ENCODE measurements around the gene EN1. TPM values are rescaled to one million over a fixed set of nuclear protein-coding genes. Genes with fewer than 3 reads are reported as not detected.

The EN1 gene
- total RNA-seq, 4 donors from 2014 or later, result 0.88 to 2.4 (median 1.2) TPM

GRCh38 chr2:118860506-118860905 lies 13.1 kb upstream of the EN1 start:
- TF ChIP-seq, protein P1, sequence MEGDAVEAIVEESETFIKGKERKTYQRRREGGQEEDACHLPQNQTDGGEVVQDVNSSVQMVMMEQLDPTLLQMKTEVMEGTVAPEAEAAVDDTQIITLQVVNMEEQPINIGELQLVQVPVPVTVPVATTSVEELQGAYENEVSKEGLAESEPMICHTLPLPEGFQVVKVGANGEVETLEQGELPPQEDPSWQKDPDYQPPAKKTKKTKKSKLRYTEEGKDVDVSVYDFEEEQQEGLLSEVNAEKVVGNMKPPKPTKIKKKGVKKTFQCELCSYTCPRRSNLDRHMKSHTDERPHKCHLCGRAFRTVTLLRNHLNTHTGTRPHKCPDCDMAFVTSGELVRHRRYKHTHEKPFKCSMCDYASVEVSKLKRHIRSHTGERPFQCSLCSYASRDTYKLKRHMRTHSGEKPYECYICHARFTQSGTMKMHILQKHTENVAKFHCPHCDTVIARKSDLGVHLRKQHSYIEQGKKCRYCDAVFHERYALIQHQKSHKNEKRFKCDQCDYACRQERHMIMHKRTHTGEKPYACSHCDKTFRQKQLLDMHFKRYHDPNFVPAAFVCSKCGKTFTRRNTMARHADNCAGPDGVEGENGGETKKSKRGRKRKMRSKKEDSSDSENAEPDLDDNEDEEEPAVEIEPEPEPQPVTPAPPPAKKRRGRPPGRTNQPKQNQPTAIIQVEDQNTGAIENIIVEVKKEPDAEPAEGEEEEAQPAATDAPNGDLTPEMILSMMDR (IDR thresholded peaks at IDR 0.05; ENCODE audit: low read depth), result no peak

- TF ChIP-seq, protein P1 (IDR thresholded peaks at IDR 0.05; ENCODE audit: low read depth), result no peak
Observed at GRCh38 chr2:118859157-118859770, 11.8 kb upstream of the EN1 start.

DNA sequence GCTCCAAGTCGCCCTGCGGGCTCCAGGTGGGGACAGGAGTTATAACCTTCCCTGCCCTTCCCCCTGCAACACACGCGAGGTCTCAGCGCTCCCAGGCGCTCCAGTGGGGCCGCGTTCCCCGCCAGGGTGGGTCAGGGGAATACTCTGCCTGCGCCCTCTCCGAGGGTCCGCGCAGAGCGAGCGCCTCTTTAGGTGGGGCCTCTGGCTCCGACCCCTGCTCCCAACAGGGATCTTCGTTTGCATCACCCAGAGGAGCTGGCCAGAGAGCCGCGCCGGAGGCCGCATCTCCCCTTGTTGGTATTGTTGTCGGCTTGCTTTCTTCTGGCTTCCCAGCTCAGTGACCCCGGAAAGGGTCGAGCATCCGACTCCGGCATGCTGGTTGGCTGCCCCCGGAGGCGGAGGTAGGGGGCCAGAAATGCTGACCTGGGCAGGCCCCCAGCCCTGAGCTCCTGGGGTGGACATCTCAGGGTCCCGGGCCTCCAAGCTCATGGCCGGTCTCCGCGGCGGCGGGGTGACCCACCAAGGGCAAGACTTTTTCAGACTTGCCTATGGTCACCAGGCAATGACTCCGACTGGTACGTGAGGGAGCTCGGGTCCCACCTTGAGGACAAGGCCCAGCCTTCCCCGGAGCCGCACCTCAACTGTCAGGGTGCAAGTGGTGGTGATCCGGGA lies 11.2 kb upstream of the EN1 start:
- TF ChIP-seq, protein P1 (IDR thresholded peaks at IDR 0.05; ENCODE audit: low read depth), result no peak

DNA sequence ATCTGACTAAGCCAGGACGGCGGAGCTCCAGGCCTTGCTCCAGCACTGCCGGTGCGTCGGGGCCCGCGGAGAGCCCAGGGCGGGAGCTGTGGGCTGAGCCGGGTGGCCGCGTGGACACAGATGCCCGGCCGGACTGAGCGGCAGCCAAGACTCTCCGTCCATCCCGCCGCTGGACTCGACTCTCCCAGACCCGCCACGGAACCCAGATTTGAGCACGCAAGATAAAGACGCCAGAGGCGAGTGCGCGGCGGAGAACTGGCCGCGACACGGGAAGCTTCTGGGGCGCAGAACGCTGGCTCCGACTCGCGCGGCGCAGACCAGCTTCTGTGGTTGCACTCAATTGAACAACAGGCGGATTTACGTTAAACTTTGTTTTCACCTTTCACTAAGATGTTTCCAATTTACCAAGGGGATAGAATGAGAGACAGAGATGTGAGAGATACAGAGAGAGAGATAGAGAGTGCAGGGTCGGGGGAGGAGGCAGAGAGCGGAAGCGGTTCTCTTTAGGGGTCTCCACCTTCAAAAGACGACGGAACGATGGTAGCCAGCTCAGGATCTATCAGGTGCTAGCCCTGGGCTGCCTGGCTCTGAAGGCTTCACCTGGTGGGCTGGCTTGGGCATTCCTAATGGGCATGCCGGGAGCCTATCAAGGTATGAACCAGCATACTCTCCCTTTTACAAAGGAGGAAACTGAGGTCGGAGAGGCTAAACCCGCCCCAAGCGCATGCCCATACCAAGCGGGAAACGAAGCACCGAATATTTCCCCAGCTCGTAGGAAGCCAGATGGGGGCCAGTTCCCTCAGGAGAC lies 10.4 kb upstream of the EN1 start:
- TF ChIP-seq, protein P1 (IDR thresholded peaks at IDR 0.05; ENCODE audit: low read depth), result no peak

DNA sequence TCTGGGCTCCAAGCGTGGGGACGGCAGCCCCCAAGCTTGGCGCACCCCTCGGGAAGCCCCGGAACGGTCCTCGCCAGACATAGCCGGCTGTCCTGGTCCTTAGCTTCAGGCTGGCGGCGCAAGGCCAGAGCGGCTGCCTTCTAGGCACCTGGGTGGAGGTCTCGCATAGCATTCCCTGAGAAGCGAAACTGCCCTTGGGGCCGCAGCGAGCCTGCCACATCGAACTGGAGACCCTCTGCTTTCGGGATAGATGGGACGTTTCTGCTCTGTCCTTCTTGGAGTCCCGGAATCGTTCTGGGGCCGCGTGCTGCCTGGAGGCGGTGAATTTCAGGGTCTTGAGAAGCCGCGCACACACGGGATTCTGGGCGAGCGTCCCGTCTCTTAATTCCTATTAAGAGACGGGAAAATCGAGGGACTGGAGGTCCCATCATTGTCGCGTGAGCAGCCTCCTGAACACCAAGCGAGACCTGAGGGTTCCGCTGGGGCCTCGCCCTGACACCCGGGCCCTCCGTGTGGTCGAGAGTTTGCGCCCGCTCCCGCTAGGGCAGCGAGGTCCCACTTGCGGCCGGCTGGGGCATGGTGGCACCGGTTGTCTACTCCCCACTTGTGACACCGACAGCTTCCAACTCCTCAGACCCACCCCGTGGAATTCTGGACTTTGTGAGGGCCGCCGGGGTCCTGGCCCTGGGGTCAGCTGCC lies 9.7 kb upstream of the EN1 start:
- TF ChIP-seq, protein P1 (IDR thresholded peaks at IDR 0.05; ENCODE audit: low read depth), result no peak

GRCh38 chr2:118856330-118856977 lies 9.0 kb upstream of the EN1 start:
- TF ChIP-seq, protein P1 (IDR thresholded peaks at IDR 0.05; ENCODE audit: low read depth), result no peak
